Fibroblast of upper back skin (primary cell): ENCODE measurements around the gene DBN1.

Experiments
- DNase-seq: peaks from one replicate; pipeline ENCODE4 v3.0.0-alpha.2; 2013

Gene DBN1

DNA sequence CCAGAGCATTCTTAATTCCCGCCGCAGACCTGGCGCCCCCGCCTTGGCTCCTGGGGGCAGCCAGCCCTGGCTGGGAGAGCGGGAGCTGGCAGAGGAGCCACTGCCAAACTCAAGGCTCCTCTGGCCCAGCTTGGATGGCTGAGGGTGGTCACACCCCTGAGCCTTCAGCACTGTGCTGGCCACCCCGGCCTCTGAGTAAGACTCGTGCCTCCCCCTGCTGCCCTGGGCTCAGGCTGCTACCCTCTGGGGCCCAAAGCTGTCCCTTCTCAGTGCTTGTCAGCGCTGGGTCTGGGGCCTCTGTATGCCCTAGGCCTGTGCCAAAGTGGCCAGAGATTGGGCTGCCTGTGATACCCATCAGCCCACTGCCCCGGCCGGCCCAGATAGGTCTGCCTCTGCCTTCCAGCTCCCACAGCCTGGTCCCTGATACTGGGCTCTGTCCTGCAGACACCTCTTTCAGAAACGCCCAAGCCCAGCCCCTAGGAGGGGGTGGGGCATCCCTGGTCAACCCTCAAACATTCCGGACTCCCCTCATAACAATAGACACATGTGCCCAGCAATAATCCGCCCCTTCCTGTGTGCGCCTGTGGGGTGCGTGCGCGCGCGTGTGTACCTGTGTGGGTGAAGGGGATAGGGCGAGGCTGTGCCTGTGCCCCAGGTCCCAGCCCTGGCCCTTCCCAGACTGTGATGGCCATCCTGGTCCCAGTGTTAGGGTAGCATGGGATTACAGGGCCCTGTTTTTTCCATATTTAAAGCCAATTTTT is 31.2 kb downstream of the DBN1 start:
- no peak for DNase-seq

DNA sequence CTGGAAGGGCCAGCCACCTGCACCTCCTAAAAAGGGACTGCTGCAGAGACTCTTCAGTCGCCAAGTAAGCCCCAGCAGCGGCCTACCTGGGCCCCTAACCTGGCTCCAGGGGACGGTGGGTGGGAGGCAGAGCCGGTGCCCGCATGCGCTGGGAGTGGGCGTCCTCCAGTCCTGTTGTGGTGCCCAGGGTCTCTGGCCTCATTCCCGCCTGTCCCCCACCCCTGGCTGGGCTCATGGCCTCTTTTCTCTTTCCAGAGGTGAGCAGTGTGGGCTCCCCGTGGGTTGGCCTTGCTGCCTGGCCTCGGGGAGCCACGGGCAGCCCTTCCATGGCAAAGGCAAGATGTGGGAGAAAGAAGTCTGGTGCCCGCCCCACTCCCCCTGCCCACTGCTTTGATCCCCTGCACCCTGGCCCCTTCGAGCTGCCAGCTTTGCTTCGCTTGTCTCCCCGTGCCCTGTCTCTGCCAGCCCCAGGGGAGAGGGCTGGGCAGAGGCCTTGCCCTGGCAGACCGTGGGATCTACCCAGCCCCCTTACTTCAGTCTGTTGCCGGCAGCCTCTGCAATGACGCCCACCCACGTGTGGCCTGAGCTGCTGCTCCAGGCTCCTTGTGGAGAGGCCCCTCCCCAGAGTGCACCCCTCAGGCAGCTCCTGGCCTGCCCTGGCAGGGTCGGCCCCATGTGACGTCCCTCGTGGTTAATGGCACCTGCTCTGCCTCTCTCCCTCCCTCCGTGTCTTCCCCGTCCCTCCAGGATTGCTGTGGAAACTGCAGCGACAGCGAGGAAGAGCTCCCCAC is 32.2 kb downstream of the DBN1 start:
- DNase-seq = no peak

DNA sequence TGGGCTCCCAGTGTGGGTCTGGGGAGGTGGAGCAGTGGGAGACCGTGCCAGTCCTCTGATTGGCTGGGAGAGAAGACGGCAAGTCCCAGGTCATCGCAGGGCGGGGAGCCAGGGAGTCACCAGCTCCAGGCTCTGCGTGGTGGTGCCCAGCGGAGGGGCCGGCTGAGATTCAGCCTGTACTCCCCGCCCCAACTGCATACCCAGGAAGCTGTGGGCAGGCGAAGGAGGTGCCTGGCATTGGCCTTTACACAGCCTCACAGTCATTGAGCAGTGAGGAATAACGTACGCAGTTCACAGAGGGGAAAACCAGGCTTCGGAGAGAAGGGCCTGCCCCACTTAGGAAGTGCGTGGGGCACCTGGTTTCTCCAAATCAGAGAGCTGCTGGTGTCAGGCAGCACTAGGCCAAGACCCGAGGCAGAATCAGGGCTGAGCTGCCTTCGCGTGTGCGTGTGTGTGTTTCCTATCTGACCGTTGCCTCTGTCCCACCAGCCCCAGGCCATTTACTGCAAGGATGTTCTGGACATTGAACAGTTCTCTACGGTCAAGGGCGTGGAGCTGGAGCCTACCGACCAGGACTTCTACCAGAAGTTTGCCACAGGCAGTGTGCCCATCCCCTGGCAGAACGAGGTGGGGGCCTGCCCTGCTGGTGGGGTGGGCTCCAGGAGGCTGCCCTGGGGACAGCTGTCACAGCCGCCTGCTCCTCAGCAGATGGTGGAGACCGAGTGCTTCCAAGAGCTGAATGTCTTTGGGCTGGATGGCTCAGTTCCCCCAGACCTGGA is 33.0 kb downstream of the DBN1 start:
- no peak for DNase-seq

DNA sequence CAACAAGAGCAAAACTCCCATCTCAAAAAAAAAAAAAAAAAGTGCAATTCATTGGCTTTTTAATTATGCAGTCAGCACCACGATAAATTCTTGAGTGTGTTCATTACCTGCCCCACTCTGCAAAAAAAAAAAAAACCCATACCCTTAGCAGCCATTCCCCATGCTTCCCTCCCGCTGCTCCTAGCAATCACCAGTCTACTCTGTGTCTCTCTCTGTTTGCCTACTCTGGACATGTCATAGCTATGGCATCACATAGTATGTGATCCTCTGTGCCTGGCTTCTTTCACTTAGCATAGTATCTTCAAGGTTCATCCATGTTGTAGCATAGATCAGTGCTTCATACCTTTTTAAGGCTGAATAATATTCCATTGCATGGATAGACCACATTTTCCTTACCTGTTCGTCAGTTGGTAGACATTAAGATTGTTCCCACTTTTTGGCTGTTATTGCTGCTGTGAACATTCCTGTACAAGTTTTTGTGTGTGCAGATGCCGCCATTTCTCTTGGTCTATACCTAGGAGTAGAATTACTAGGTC is 33.8 kb downstream of the DBN1 start:
- DNase-seq = no peak

DNA sequence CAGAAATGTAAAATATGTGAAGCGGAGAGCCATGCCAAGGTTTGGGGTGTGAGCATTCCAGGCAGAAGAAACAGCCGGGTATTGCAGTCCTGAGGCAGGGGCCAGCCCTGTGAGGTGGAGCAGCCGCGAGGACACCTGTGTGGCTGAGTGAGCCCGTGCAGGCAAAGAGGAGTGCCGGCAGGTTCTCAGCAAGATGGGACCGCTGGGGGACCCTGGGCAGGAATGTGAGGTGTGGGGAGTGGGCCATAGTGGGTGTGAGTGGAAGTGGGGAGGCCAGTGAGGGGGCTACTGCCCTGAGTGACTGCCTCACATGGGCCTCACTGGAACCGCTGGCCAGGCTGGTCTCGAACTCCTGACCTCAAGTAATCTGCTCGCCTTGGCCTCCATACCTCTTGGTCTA is 35.0 kb downstream of the DBN1 start:
- DNase-seq = no peak

DNA sequence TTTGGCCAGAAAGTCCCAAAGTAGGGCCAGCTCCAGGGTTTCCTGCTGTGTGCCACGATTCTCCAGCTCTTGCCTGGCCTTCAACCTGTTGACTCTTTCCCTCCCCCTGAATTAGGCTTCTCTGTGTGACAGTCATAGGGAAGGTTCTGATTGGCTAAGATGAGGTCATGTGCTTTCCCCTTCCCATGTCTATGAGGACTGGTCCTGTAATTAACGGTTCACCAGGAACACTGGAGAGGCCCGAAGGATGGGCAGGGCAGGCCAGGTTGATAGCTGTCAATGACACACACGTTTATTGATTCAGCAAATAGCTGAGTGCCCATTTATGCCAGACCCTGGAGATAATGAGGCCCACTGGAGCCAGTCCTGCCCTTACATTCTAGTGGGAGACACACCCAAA is 35.8 kb downstream of the DBN1 start:
- no peak for DNase-seq

DNA sequence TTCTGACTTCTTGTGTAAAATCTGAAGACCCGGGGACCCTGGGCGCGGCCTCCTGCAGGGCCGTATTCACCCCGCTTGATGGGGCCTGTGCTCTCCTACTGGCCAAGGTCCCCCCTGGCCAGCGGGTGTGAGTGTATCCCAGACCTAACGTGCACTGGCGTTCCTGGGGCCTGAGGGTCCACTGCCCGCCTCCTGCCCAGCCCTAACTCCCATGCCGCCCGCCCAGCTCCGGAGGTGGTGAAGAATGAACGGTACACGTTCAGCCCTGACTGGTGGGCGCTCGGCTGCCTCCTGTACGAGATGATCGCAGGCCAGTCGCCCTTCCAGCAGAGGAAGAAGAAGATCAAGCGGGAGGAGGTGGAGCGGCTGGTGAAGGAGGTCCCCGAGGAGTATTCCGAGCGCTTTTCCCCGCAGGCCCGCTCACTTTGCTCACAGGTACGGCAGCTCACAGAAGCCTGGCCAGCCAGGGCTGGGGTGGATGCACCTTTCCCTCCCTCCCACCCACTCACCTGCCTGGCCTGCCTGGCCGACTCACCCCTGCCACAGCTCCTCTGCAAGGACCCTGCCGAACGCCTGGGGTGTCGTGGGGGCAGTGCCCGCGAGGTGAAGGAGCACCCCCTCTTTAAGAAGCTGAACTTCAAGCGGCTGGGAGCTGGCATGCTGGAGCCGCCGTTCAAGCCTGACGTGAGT is 37.4 kb downstream of the DBN1 start:
- DNase-seq = no peak

DNA sequence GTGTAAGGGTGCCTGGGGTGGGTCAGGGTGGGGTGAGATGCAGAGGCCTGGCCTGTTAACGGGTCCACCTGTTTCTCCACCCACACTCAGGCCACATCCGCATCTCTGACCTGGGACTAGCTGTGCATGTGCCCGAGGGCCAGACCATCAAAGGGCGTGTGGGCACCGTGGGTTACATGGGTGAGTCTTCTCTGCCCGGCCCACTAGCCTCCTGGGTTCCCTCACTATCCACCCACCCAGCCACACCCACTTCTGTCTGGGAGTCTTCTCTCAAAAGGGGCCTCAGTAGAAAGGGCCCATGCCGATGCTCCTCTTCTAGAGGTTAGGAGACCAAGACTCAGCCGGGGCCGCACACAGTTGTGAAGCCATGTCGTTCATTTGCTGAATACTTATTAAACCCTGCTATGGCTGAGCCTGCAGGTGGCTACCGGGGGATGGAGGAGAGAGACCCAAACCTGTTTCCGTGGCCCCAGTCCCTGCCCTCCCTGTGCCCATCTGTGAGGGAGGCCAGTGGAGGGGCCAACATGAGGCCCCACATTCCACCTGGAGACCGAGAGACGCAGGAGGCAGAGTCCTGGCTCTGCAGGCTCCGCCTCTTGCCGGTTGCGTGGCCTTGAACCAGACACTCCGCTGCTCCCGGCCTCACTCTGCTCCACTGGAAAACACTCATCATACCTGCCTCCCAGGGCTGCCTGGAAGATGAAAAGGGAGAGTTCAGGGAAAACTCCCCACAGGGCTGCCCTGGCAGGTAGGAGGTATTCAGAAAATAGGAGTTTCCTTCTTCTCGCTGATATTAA is 38.3 kb downstream of the DBN1 start:
- no peak for DNase-seq

DNA sequence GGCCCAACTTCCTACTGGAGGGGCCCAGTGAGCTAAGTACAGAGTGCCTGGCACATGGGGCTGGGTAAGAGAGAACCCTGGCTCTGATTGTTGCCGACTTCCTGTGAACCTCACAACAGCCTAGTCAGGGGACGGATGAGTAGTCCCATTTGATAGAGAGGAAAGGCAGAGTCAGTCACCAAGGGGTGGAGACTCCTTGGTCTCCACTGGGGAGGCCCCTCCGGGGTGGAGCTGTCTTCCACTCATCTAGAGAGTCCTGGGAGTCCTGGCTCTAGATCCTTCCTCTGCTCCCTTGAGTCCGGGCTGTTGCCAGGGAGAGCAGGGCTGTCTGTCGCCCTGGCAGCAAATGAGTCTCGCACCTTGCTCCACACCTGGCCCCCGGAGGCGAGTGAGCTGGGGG is 39.0 kb downstream of the DBN1 start:
- no peak for DNase-seq

DNA sequence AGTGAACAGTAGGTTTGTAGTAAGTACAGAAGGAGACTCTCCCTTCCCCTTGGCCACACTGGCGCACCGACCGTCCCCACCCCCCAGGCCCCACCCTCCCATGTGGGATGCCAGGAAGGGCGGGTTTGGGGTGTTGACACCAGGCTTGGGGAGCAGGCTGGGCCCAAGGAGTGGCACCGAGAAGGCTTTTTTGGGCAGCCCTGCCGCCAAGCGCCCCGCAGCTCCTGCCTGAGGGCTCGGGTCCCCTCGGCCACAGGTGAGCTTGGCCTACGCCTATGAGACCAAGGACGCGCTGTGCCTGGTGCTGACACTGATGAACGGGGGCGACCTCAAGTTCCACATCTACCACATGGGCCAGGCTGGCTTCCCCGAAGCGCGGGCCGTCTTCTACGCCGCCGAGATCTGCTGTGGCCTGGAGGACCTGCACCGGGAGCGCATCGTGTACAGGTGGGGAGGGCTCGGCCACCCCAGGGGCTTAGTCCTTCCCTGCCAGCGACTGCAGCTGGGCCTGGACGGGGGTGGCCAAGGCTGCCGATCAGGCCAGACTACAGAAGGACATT is 39.7 kb downstream of the DBN1 start:
- DNase-seq = no peak

DNA sequence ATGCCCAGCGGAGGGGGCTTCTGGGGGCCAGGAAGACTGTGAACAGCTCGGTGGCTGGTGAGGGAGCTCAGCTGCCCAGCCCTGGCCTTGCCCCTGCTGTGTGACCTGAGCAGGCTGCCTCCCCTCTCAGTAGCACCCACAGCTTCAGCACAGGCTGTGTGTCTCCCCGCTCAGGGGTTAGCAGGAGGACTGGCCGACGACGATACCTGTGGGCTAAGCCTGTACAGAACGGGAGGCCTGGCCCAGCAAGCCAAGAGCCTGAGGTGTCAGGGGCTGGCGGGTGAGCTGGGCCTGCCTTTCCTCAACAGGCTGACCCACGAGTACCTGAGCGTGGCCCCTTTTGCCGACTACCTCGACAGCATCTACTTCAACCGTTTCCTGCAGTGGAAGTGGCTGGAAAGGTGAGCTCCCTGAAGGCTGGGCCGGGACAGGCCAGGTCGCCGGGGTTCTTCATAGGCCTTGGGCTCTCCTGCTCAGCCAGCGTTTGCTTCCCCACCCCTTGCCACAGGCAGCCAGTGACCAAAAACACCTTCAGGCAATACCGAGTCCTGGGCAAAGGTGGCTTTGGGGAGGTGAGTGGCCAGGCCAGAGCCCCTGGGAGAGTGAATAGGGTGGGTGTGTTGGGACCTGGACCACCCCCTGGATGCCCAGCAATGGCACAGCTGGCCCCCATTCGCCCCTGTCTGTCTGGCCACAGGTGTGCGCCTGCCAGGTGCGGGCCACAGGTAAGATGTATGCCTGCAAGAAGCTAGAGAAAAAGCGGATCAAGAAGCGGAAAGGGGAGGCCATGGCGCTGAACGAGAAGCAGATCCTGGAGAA is 40.4 kb downstream of the DBN1 start:
- no peak for DNase-seq

DNA sequence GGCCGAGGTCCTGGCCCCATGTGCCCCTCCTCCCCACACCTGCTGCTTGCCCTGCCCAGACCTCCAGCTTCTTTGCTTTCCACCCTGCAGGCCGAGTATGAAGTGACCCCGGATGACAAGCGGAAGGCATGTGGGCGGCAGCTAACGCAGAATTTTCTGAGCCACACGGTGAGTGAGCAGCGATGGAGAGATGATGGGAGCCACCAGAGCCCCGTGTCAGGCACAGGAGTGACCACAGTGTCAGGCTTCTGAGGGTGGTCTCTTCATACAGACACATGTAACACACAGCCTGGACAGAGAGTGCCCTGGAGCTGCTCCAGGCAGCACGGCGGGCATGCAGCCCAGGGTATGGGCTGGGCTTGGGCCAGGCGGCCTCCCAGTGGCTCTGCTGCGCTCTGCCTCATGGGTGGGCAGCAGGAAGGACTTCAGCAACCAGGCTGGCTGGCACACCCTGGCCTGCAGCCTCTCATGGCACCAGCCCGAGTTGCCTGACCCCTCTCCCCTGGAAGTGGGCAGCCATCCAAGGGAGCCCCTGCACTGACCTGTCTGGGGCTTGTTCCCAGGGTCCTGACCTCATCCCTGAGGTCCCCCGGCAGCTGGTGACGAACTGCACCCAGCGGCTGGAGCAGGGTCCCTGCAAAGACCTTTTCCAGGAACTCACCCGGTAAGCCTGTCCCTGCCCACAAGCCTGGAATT is 41.1 kb downstream of the DBN1 start:
- no peak for DNase-seq

DNA sequence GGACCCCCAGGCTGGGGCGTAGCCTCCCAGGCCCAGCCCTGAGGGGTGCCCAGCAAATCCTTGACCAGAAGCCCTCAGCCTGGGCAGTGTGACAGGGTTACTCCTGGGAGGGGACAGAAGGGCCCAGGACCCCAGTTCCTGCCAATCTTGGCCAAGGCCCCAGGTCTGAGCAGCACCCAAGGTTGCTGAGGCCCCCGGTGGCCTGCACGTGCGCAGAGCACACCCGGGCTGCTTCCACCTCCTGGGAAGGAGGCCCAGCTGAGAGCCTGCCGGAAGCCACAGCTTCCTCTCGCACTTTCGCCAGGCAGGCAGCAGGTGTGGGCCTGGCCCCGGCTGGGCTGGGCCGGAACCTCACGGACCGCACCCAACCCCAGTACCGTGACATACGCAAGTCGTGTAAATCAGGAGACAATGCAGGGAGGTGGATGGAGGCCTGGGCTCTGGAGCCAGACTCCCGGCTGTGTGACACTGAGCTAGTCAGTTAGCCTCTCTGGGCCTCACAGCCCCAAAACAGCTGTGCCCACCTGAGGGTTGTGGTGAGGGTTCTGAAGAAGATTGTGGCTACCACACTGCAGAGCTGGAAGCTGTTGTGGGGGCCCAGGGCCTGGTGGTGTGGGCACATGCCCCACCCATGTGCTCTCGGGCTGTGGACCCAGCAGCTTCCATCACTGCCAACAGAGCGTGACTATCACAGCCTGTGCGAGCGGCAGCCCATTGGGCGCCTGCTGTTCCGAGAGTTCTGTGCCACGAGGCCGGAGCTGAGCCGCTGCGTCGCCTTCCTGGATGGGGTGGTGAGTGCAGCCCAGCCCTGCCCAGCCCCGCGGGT is 41.9 kb downstream of the DBN1 start:
- no peak for DNase-seq

DNA sequence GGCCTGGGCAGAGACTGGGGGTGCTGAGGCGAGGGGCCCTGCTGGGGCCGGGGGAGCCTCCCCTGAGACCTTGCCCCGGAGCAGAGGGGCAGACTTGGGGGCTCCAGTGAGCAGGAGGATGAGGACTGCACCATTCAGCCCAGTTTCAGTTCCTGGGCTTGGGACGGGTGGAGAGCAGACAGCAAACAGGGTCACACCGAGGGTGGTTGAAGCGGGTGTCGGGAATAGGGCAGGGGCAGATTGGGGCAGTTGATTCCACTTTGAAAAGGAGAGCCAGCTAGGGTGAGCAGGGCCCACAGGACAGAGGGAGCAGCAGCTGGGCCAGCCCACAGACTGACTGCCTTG is 42.5 kb downstream of the DBN1 start:
- no peak for DNase-seq

DNA sequence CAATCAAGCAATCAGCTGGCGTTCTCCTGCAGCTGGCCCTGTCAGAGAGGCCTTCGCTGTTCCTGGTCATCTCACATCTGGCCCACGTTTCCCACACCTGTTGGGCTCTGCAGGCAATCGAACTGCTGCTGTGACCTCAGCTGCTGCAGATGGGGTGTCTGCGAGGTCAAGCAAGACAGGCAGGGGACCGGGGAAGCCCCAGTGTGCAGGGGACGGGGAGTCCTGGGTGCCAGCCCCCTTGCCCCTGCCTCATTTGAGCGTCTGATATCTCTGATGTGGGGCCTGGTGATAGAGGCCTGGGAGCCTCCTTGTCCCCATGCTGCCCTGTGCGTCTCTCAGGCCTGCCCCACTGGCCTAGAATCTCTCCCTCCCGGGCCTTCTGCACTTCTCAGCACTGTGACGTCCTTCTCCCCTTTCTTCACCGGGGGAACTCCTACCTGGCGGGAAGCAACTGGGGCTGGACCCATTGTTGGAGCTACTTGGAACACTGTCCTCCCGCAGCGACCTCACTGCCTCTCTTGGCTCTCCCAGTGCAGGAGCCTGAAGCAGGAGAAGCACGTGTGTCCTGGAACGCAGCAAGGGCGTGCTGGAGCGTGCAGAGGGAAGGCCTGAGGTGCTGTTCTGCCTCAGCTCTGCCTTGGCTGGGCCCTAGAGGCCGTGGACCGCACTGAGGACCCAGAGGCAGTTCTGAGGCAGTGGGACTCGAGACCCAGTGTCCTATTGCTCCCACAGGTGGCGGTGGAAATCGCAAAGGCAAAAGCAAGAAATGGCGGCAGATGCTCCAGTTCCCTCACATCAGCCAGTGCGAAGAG is 43.1 kb downstream of the DBN1 start:
- no peak for DNase-seq

DNA sequence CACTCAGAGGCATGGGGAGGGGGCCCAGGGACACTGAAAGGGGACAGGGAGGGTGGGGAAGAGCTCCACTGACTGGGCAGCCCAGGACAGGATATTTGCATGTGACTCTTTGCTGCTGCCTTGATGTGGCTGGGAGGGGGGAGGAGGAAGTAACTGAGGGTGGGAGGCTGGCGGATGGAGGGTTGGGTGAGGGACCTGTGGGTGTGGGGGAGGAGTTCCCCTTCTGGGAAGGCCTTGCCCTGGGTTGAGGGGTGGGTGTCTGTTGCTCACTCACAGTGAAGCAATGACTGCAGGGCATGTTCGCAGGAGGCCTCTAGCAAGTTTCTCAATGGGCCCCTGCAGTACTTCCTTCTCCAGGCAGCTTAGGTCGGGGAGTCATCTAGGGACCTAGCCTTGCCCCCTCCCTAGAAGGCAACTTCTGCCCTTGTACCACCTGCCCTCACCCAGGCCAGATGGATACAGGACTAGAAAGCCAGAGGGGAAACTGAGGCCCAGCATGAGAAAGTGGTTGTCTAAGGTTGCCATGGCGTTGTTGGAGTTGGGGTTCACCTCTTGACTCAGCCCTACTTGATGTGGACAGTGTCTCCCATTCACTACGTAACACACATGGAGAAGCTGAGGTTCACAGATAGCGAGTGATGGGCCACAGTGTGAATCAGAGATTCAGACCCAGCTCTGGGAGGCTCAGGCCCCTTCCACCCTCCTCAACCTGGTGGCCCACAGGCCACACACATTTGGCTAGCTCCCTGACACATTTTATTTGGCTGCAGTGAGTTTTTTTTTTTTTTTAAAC is 44.0 kb downstream of the DBN1 start:
- no peak for DNase-seq

DNA sequence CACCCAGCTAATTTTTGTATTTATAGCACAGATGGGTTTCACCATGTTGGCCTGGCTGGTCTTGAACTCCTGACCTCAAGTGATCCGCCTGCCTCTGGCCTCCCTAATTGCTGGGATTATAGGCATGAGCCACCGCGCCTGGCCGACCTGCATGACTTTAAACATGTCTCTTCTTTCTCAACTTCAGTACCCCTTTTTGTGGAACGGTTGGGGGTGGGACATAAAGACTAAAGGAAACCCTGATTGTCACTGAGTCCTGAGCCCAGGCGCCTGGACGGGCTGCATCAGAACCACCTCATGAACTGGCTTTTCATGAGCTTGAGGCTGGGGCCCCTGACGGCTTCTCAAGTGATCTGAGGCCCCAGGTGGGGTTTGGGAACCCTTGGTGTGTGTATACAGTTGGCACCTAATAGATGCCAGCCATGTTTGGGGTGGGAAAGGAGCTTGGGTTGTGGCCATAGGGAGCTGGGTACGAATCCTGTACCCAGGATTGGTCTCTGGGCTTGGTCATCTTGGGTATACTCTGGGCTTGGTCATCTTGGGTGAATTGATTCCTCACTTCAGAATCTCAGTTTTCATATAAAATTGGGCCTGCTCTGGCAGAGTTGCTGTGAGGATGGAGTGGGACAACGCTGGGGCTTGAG is 44.7 kb downstream of the DBN1 start:
- no peak for DNase-seq
